SK-N-SH (cell line): ENCODE data around the gene ITGB5. TPM values are rescaled to one million over a fixed set of nuclear protein-coding genes. Genes with fewer than 3 reads are reported as not detected.

Experiments used
- CTCF ChIA-PET: fragments of 300-600, 350-600 bp; formaldehyde crosslinking; extraction: SDS; loops from one replicate; lab custom pipeline; 2021; lab: Yijun Ruan, JAX
- POLR2A ChIA-PET: fragments of 350-600 bp; sonication (Branson Sonifier 250); formaldehyde crosslinking; extraction: SDS; loops from one replicate; lab custom pipeline; 2020; ENCODE audit warnings: antibody characterized with exemption, inconsistent platforms; lab: Yijun Ruan, JAX
- DNase-seq: peaks from one replicate; pipeline ENCODE4 v3.0.0; 2012
- H2AFZ ChIP-seq: fragments of 200-600 bp; sonication (generic); 2 replicates; pipeline ENCODE4 v1.8.1; 2016; ENCODE audit warnings: antibody characterized with exemption, mild to moderate bottlenecking, low read depth
- H3F3A ChIP-seq: fragments of 200-600 bp; sonication (generic); replicated peaks from 2 replicates; pipeline ENCODE3; 2016; ENCODE audit warnings: antibody characterized with exemption, mild to moderate bottlenecking; ENCODE audit not compliant: insufficient read depth
- H3K27ac ChIP-seq, 2 experiments: fragments of 200-500 bp in 1 of 2; fragments of 200-600 bp in 1 of 2; sonication (Bioruptor generic) in 1 of 2; sonication (generic), shearing (Covaris generic) in 1 of 2; 2 replicates each; pipeline versions ENCODE4 v1.5.1 to v1.6.1; 2014 to 2016; ENCODE audit warnings: low read depth in 2 of 2, inconsistent platforms in 1 of 2, low read length in 1 of 2, mild to moderate bottlenecking in 1 of 2, mixed read lengths in 1 of 2
- H3K27me3 ChIP-seq: fragments of 200-600 bp; sonication (generic), shearing (Covaris generic); 2 replicates; pipeline ENCODE4 v1.6.1; 2016; ENCODE audit warnings: mixed run types; ENCODE audit not compliant: insufficient read depth
- H3K36me3 ChIP-seq, 2 experiments: fragments of 200-500 bp in 1 of 2; fragments of 200-600 bp in 1 of 2; sonication (Bioruptor generic) in 1 of 2; sonication (generic) in 1 of 2; replicated peaks in 1 of 2; 2 replicates each; pipeline versions ENCODE3 to v1.5.1; 2014 to 2016; ENCODE audit warnings: low read length in 1 of 2, mild to moderate bottlenecking in 1 of 2; ENCODE audit not compliant: insufficient read depth in 2 of 2, control insufficient read depth in 1 of 2
- H3K4me1 ChIP-seq, 2 experiments: fragments of 200-500 bp in 1 of 2; fragments of 200-600 bp in 1 of 2; sonication (Bioruptor generic) in 1 of 2; sonication (generic), shearing (Covaris generic) in 1 of 2; 2 replicates each; pipeline versions ENCODE4 v1.5.1 to v1.6.1; 2014 to 2016; ENCODE audit warnings: low read depth in 1 of 2, low read length in 1 of 2, mixed run types in 1 of 2; ENCODE audit not compliant: insufficient read depth in 2 of 2, control insufficient read depth in 1 of 2
- H3K4me2 ChIP-seq: fragments of 200-600 bp; sonication (generic), shearing (Covaris generic); 2 replicates; pipeline ENCODE4 v1.6.1; 2017; ENCODE audit warnings: mixed run types
- H3K4me3 ChIP-seq, 2 experiments: fragments of 200-500 bp in 1 of 2; fragments of 200-600 bp in 1 of 2; sonication (Bioruptor generic) in 1 of 2; sonication (generic), shearing (Covaris generic) in 1 of 2; 2 replicates each; pipeline versions ENCODE4 v1.5.1 to v1.8.1; 2014 to 2016; ENCODE audit warnings: low read depth in 2 of 2, inconsistent platforms in 1 of 2, low read length in 1 of 2, mild to moderate bottlenecking in 1 of 2, mixed read lengths in 1 of 2, moderate library complexity in 1 of 2
- H3K79me2 ChIP-seq: fragments of 200-600 bp; sonication (generic); 2 replicates; pipeline ENCODE4 v1.8.1; 2017; ENCODE audit warnings: mild to moderate bottlenecking; ENCODE audit not compliant: insufficient read depth
- H3K9ac ChIP-seq: fragments of 200-600 bp; sonication (generic); 2 replicates; pipeline ENCODE4 v1.6.1; 2017; ENCODE audit warnings: mixed run types
- H3K9me2 ChIP-seq: fragments of 200-600 bp; sonication (generic); 2 replicates; pipeline ENCODE4 v1.6.1; 2017; ENCODE audit warnings: mixed run types
- H3K9me3 ChIP-seq: fragments of 200-600 bp; sonication (generic); 2 replicates; pipeline ENCODE4 v1.6.1; 2017; ENCODE audit warnings: mixed run types, mild to moderate bottlenecking, moderate library complexity
- H4K20me1 ChIP-seq: fragments of 200-600 bp; sonication (generic); 2 replicates; pipeline ENCODE4 v1.6.1; 2017; ENCODE audit warnings: mild to moderate bottlenecking, mixed run types; ENCODE audit not compliant: insufficient read depth
- EP300 ChIP-seq, 2 experiments: IDR thresholded peaks; 2 replicates each; pipeline versions ENCODE4 v1.4.0 to v1.6.1; 2012; ENCODE audit warnings: borderline replicate concordance in 1 of 2, low read depth in 1 of 2, low read length in 1 of 2
- FOSL2 ChIP-seq: IDR thresholded peaks from 2 replicates; pipeline ENCODE4 v1.4.0; 2012; ENCODE audit warnings: low read depth, mild to moderate bottlenecking, moderate library complexity, borderline replicate concordance
- JUND ChIP-seq: IDR thresholded peaks from 2 replicates; pipeline ENCODE4 v1.4.0; 2012
- MXI1 ChIP-seq: IDR thresholded peaks from 2 replicates; pipeline ENCODE4 v1.6.1; 2012; ENCODE audit warnings: mild to moderate bottlenecking, low read depth, low read length, improper control_type of control experiment
- POLR2AphosphoS5 ChIP-seq: IDR thresholded peaks from 2 replicates; pipeline ENCODE4 v1.6.1; 2012; ENCODE audit warnings: low read depth, low read length
- RAD21 ChIP-seq: IDR thresholded peaks from 2 replicates; pipeline ENCODE4 v1.6.1; 2012; ENCODE audit warnings: mild to moderate bottlenecking, low read length
- RCOR1 ChIP-seq: fragments of 150-350 bp; IDR thresholded peaks from 2 replicates; pipeline ENCODE4 v1.6.1; 2017; ENCODE audit warnings: antibody characterized with exemption, low read length
- SIN3A ChIP-seq: IDR thresholded peaks from 2 replicates; pipeline ENCODE4 v1.6.1; 2012; ENCODE audit warnings: low read depth, mild to moderate bottlenecking, low read length, moderate library complexity, borderline replicate concordance
- SMC3 ChIP-seq: IDR thresholded peaks from 2 replicates; pipeline ENCODE4 v1.6.1; 2012; ENCODE audit warnings: low read depth, low read length, improper control_type of control experiment
- TAF1 ChIP-seq: IDR thresholded peaks from 2 replicates; pipeline ENCODE4 v1.6.1; 2012; ENCODE audit warnings: low read depth, mild to moderate bottlenecking, low read length, moderate library complexity, borderline replicate concordance
- TEAD4 ChIP-seq: IDR thresholded peaks from 2 replicates; pipeline ENCODE4 v1.4.0; 2012; ENCODE audit warnings: mild to moderate bottlenecking, borderline replicate concordance; ENCODE audit not compliant: insufficient read depth
- YY1 ChIP-seq: IDR thresholded peaks from 2 replicates; pipeline ENCODE4 v1.4.0; 2012; ENCODE audit warnings: low read depth, mild to moderate bottlenecking
- WGBS: methylation state at CpG from one replicate; pipeline ENCODE4 v1.1.6; 2017; ENCODE audit warnings: low lambda C conversion rate; 5-methylcytosine and 5-hydroxymethylcytosine counted together
- polyA plus RNA-seq, 3 experiments: library from polyadenylated mRNA; depleted of rRNA; stranded (reverse); fragments of >200 nt; gene quantifications; 2 replicates each; pipeline ENCODE4 v1.2.3, GENCODE V29; 2012
- TF ChIP-seq, protein P1 (sequence below): IDR thresholded peaks from 2 replicates; pipeline ENCODE4 v1.4.0; 2012; ENCODE audit warnings: low read depth

Gene ITGB5, protein sequence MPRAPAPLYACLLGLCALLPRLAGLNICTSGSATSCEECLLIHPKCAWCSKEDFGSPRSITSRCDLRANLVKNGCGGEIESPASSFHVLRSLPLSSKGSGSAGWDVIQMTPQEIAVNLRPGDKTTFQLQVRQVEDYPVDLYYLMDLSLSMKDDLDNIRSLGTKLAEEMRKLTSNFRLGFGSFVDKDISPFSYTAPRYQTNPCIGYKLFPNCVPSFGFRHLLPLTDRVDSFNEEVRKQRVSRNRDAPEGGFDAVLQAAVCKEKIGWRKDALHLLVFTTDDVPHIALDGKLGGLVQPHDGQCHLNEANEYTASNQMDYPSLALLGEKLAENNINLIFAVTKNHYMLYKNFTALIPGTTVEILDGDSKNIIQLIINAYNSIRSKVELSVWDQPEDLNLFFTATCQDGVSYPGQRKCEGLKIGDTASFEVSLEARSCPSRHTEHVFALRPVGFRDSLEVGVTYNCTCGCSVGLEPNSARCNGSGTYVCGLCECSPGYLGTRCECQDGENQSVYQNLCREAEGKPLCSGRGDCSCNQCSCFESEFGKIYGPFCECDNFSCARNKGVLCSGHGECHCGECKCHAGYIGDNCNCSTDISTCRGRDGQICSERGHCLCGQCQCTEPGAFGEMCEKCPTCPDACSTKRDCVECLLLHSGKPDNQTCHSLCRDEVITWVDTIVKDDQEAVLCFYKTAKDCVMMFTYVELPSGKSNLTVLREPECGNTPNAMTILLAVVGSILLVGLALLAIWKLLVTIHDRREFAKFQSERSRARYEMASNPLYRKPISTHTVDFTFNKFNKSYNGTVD
- 328 and 481 TPM in 2 replicates for polyA plus RNA-seq (2012; rRNA removed)
- polyA plus RNA-seq (2012; cell fraction: cytosol; rRNA removed): 217 and 321 TPM in 2 replicates
- 338 and 344 TPM in 2 replicates for polyA plus RNA-seq (2012; cell fraction: nucleus; rRNA removed)

DNA sequence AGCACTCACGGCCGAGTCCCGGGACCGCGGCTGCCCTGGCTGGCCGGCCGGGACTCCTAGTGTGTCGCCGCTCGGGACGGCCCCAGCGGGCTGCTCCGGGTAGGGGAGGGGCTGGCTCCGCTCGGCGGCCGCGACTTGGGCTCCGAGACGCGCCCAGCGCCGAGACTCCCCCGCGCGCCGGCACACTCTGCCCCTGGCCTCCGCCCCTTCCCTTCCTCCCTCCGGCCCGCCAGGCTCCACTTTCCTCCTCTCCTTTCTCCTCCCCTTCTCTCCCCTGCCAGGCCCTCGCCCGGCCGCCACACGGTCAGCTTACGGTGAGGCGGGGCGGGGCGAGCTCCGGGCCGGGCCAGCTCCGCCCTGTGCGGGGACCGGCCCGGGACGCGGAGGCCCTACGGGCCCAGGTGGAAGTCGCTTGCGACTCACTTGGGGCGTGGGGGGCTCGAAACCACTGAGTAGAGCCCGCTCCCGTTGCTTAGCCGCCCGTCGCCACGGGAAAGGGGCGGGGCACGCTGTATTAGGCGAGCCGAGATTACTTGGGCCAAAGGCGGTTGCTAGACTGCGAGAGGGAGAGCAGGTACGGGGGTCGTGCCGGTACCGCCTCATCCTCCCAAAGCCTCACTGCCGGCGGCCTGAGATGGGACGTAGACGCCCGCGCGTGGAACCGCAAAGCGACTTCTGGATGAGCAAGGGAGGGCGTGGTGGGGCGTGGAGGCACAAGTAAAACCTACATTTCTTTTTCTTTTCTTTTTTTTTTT is at the start of gene ITGB5:
TSS of gene ITGB5 (minus strand) at position 189 of the 755 bp plus-strand sequence. CDS start 365 bp downstream, outside the sequence.
- peaks cover 30% of the 10 kb centered on the region in 2 experiments for H3K4me1 ChIP-seq
- TF ChIP-seq RAD21 (0 out of 2 replicates have a peak, but pooled peaks have one; percentile 4), TAF1 (peak; percentile 55), YY1 (peak; percentile 8; the same call in 1 of the 2 replicates), TEAD4 (0 out of 2 replicates have a peak, but pooled peaks have one; percentile 7), SMC3 (no peak), FOSL2 (no peak), SIN3A (peak; percentile 78; the same call in 1 of the 2 replicates), POLR2AphosphoS5 (0 out of 2 replicates have a peak, but pooled peaks have one; percentile 37), MXI1 (peak; percentile 20; the same call in 1 of the 2 replicates), RCOR1 (0 out of 2 replicates have a peak, but pooled peaks have one; percentile 20), JUND (no peak), EP300 (IDR thresholded peaks at IDR 0.05; ENCODE audit: borderline replicate concordance in 1 of 2, low read depth in 1 of 2, low read length in 1 of 2) (0 out of 4 replicates have a peak, but pooled peaks of 1 of the 2 experiments have one; percentile 5)
- TF ChIP-seq, protein P1, sequence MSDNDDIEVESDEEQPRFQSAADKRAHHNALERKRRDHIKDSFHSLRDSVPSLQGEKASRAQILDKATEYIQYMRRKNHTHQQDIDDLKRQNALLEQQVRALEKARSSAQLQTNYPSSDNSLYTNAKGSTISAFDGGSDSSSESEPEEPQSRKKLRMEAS: no peak
- TF ChIP-seq, all 33 proteins: peak for 9
- Histone ChIP-seq H3K36me3 (peaks cover 3 to 11% of the 10 kb centered on the region in 2 experiments), H3F3A (peaks cover 9% of the 10 kb centered on the region), H3K27ac (peak within 1 kb of the TSS; percentile 71 to 92), H4K20me1 (no peaks in the 10 kb centered on the region), H3K4me3 (peak within 1 kb of the TSS; percentile 76 to 79), H3K9ac (peak within 1 kb of the TSS; percentile 74), H3K79me2 (peaks cover 37% of the 10 kb centered on the region), H3K27me3 (no peaks in the 10 kb centered on the region), H3K9me3 (no peaks in the 10 kb centered on the region), H3K4me2 (peak within 1 kb of the TSS; percentile 87), H2AFZ (peak within 1 kb of the TSS; percentile 96), H3K9me2 (no peaks in the 10 kb centered on the region)
- WGBS: 9% methylated on average over 50 of the region's 78 CpGs
- ChIA-PET POLR2A (interaction anchor here (0.6 to 1.8 kb wide), 6 partner anchors 12 to 127 kb away, joined by 3 to 19 read pairs (median 4); no protein-coding TSS in a partner anchor), CTCF (interaction anchor here (0.7 to 3.4 kb wide), 5 partner anchors 14 to 124 kb away, joined by 3 to 15 read pairs (median 4); no protein-coding TSS in a partner anchor)
- DNase-seq: peak; percentile 90
